WI38 (cell line): ENCODE data around the gene AK5.

Experiments
- H3K4me3 ChIP-seq: 2 replicates; pipeline ENCODE4 v1.5.1; 2011; ENCODE audit warnings: low read depth, mild to moderate bottlenecking, control low read depth, low read length
- TF ChIP-seq, protein P1 (sequence below): IDR thresholded peaks from 2 replicates; pipeline ENCODE4 v1.5.1; 2012; ENCODE audit warnings: low read depth, mild to moderate bottlenecking, control low read depth, low read length

The AK5 gene

DNA sequence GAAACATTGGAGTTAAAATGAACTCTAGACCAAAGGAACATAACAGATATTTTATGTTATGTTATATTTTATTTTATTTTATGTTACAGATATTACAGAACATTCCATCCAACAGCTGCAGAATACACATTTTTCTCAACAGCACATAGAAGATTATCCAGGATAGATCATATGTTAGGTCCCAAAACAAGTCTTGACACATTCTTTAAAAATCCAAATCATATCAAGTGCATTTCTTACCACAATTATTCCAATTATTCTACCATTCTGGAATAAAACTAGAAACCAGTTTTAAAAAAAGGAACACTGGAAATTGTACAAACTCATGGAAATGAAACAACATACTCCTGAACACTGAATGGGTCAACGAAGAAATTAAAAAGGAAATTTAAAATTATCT lies 31.7 kb upstream of the AK5 start:
- TF ChIP-seq, protein P1, sequence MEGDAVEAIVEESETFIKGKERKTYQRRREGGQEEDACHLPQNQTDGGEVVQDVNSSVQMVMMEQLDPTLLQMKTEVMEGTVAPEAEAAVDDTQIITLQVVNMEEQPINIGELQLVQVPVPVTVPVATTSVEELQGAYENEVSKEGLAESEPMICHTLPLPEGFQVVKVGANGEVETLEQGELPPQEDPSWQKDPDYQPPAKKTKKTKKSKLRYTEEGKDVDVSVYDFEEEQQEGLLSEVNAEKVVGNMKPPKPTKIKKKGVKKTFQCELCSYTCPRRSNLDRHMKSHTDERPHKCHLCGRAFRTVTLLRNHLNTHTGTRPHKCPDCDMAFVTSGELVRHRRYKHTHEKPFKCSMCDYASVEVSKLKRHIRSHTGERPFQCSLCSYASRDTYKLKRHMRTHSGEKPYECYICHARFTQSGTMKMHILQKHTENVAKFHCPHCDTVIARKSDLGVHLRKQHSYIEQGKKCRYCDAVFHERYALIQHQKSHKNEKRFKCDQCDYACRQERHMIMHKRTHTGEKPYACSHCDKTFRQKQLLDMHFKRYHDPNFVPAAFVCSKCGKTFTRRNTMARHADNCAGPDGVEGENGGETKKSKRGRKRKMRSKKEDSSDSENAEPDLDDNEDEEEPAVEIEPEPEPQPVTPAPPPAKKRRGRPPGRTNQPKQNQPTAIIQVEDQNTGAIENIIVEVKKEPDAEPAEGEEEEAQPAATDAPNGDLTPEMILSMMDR: no peak
- H3K4me3 ChIP-seq: no peak overlapping the region

DNA sequence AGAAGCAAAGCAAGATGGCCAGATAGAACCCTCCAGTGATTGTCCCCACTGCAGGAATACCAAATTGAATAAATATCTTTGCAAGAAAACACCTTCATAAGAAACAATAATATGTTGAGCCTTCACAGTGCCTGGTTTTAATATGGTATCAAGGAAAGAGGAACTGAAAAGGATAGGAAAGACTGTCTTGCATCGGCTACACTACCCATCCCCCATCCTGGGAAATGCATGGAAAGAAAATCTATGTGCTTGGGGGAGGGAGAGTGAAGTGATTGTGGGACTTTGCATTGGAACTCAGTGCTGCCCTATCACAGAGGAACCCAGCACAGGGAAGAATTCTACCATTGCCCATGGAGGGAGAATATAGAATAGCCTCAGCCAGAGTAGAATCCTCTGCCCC lies 28.6 kb upstream of the AK5 start:
- no peak overlapping the region for H3K4me3 ChIP-seq
- TF ChIP-seq, protein P1: no peak

DNA sequence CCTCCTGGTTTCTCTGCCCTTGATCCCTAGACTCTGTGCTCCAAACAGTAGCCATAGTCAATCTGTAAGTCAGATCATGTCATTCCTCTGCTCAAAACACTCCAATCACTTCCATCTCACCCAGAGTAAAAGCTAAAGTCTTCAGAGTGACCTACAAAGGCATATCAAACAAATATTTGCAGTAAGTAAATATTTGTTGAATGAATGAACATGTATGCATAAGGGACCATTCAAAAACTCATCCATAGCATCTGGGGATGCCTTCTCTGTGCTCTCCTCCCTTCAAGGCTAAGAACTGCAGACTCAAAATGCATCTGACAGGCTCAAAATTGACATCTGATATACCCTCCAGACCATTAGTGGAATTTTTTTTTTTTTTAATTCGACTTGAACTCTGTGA lies 18.1 kb upstream of the AK5 start:
- TF ChIP-seq, protein P1: no peak
- H3K4me3 ChIP-seq: no peak overlapping the region

DNA sequence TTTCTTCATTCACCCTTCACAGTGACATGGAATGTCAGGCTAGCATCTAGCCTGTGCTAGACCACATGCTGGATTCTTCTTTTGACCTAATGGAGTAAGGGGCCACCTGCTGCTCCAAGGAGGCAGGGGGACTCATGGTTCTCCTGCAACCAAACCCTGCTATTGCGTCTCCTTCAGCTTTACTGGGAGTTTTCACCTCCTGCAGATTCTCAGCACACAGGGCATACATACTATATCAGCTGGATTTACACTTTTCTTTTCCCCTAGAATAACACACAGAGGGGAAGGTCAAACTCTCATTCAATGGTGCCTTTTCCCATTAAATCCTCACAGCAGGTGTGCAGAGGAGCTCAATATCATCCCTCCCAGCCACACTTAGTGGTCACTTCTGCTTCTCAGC lies 16.6 kb upstream of the AK5 start:
- no peak overlapping the region for H3K4me3 ChIP-seq
- TF ChIP-seq, protein P1: no peak

DNA sequence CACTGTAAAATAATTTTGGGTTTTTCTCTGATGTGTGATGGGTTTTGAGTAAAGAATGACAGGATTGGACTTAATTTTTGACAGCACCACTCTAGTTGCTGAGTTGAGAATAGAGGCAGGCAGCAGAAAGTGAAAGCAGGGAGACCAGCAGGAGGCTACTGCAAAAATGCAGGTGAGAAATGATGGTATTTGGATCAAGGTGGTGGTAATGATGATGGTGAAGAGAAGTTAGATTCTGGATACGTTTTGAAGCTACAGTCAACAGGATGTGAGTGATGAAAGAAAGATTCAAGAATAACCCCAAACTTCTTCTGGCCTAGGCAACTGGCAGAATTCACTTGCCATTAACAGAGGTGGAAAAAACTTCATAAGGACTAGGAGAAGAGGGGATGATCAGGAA lies 14.8 kb upstream of the AK5 start:
- H3K4me3 ChIP-seq: no peak overlapping the region
- TF ChIP-seq, protein P1: no peak

DNA sequence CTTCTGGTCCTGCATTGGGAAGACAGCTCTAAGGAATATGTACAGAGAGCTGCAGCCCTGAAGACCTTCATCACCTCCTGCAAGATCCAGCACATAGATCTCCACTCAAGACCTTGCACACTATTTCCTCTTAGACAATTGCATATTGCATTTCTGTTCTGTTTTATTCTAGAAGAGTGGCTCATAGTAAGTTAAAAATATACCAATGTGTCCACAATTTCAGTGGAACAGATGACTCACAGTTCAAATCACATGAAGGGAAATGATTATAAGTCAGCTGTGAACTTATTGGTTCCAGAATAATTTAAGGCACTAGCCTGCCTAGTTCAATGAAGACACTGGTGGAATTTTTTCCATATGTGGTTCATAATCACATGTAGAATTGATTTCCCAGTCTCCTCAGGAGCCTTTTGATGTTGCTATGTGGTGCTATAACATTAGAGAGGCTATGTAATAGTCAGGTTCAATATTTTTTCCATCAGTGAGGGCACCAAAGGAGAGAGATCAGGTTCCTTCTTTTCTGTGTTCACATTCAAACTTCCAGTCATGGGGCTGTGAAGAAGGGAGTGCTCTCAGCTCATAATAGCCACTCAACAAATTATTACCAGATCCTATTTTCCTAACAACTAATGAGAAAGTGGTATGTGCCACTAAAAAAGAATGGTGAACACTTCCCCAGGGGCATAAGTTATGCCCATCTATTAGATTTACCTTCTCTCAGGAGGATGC lies 9.8 kb upstream of the AK5 start:
- no peak overlapping the region for H3K4me3 ChIP-seq
- TF ChIP-seq, protein P1: no peak

DNA sequence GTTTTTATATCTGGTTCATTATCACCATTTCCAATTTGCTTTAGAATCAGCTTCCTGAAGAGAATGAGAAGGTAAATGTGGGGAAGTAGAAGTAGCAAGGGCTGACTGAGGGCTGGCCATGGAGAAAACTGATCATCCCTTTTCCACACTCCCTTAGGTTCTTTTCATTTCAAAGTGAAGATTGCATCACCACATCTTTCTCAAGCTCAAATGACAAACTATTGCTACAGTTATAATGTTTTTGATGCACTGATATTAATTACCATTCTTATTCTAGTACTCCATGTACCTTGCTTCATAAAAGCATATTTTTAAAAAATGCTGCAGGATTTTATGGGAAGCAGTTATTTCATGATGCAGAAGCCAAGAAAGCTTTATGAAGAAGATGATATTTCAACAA lies 7.9 kb upstream of the AK5 start:
- TF ChIP-seq, protein P1: no peak
- no peak overlapping the region for H3K4me3 ChIP-seq
